ENCODE data around the gene GSC2.

Gene GSC2

GRCh38 chr22:19132693-19133400, 17.2 kb downstream of the GSC2 start:
- DNase-seq: no peak

GRCh38 chr22:19132153-19132552, 17.9 kb downstream of the GSC2 start:
- no peak for DNase-seq

GRCh38 chr22:19131685-19132015, 18.4 kb downstream of the GSC2 start:
- no peak for DNase-seq

GRCh38 chr22:19130959-19131684, 19.0 kb downstream of the GSC2 start, which contains the start of gene TSSK2:
Gene TSSK2, plus strand, starts transcription at chr22:19131308. Its CDS starts 92 bp downstream, at chr22:19131400.
- DNase-seq: no peak

GRCh38 chr22:19129871-19130270, 20.2 kb downstream of the GSC2 start:
- no peak for DNase-seq

GRCh38 chr22:19128946-19129727, 21.0 kb downstream of the GSC2 start:
- DNase-seq: no peak

- no peak for DNase-seq
Measured at GRCh38 chr22:19128009-19128401, 22.1 kb downstream of the GSC2 start.

- DNase-seq: no peak
Measured at GRCh38 chr22:19127329-19128008, 22.6 kb downstream of the GSC2 start.

- no peak for DNase-seq
Measured at GRCh38 chr22:19126309-19127273, 23.5 kb downstream of the GSC2 start.

GRCh38 chr22:19125474-19126308, 24.4 kb downstream of the GSC2 start:
- no peak for DNase-seq

GRCh38 chr22:19125011-19125410, 25.1 kb downstream of the GSC2 start:
- no peak for DNase-seq

GRCh38 chr22:19124377-19124776, 25.7 kb downstream of the GSC2 start:
- DNase-seq: no peak

GRCh38 chr22:19123936-19124335, 26.2 kb downstream of the GSC2 start:
- no peak for DNase-seq

GRCh38 chr22:19122752-19123492, 27.2 kb downstream of the GSC2 start:
- DNase-seq: no peak

- peak; percentile 91 for DNase-seq
Measured at GRCh38 chr22:19122143-19122751, 27.8 kb downstream of the GSC2 start, which contains the start of gene DGCR2. Gene DGCR2, minus strand, starts transcription at chr22:19122412. Its CDS starts 206 bp downstream, at chr22:19122206.

GRCh38 chr22:19121631-19122142, 28.4 kb downstream of the GSC2 start:
- DNase-seq: peak; percentile 44

- no peak for DNase-seq
Measured at GRCh38 chr22:19120829-19121630, 29.1 kb downstream of the GSC2 start.

GRCh38 chr22:19119949-19120348, 30.1 kb downstream of the GSC2 start:
- DNase-seq: no peak

Data from activated gamma-delta T cell (primary cell).